ENCODE measurements around the gene CDKN3. TPM values are rescaled to one million over a fixed set of nuclear protein-coding genes. Genes with fewer than 3 reads are reported as not detected.
A peak's percentile ranks its signal among the peaks of the same experiment; 100 is the strongest.
"Not testable (repeated sequence)": the region's sequence is repeated elsewhere in the genome, so short reads cannot be mapped to it uniquely, and the experiment has no call there.

The CDKN3 gene
- total RNA-seq, 1 experiment from 2014 or later: 130 TPM

DNA sequence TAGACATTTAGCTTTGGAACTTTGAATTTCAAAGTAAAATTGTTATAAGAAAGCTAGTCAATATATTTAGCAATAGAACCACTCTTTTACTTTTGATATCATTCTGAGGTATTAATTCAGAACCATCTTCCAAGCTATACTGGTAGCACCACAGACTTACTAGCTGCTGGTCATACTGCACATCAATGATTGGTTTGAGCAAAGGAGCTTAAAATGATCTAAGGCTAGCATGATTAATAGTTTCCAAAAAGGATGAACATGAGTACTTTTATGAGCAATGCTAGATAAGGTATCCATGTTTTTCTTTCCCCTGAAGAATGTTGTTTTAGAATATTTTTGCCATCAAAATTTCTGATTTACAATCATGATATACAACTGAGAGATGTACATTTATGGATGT, 27.2 kb downstream of the CDKN3 start:
- DNase-seq (ENCODE audit: low read depth): no peak

GRCh38 chr14:54424479-54424901, 27.7 kb downstream of the CDKN3 start:
- no peak for DNase-seq (ENCODE audit: low read depth)

- DNase-seq (ENCODE audit: low read depth): no peak
Measured at GRCh38 chr14:54425068-54425467, 28.3 kb downstream of the CDKN3 start.

DNA sequence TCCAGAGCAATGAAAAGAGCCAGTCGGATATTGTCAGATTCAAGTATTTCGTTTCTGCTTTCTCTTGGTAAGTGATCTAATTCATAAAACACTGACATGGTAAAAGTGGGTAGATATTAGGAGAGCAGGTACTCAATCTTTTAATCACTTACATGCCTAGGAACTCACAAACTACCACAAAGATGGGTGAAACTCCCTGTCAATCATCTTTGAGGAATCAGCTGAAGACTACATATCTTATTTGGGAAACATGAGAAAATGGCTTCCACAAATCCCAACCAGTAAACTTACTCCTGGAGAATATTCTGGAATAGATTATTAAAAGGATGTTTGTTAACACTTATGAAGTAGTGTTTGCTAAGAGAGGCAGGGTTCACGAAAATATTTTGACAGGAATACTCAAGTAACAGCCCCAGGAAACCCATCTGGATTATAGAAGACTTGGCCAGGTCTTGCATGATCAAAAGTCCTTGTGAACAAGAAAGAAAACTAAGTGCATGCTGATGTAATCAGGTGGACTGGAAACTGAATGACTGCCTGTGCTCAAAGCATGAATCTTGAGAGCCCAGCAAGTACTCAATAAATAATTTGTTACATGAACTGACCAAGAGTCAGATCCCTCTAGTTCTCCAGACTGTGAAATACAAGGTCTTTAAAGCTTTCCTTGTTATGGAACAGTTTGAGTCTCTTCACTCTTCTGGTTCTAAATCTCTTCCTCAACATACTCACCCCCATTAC, 28.9 kb downstream of the CDKN3 start:
- DNase-seq (ENCODE audit: low read depth): no peak

DNA sequence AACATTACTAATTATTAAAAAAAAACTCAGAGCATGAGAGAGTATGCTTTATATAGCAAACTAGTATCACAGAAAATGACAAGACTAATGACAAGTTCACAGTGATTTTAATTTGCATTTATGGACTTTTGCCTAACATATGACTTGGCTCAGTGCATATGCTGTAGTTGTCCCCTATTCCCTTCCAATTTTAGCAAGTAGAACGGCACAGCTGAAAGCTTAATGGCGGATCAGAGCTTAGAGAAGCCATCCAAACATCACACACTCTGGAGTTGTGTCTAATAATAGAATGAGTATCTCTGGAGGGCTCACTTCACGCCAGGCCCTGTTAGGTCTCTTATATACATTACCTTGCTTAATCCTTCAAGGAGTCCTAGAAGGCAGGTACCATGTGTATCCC, 31.1 kb downstream of the CDKN3 start:
- DNase-seq (ENCODE audit: low read depth): no peak

- DNase-seq (ENCODE audit: low read depth): no peak
Measured at GRCh38 chr14:54428527-54428926, 31.7 kb downstream of the CDKN3 start.

DNA sequence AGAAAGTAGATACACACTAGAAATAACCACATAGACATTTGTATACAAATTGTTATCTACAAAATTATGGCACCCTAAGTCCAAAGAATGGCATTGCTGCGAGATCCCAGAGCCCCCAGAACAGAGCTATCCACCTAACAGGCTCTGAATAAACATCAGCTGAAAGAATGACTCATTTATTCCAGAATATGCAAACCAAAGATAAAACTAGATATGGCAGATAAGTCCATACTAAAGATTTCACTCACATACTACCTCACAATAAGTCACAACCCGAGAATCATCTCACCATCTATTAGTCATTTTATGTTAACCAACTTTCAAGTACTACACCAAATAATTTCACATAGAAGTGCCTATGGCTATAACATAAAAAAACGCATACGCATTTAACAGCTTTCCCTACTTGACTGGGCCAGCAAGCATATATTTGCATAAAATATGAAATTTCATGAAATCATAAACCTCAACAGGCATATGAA, 38.7 kb downstream of the CDKN3 start:
- peak; percentile 23 for DNase-seq (ENCODE audit: low read depth)

- DNase-seq (ENCODE audit: low read depth): not testable (repeated sequence)
Measured at GRCh38 chr14:54437954-54438353, 41.1 kb downstream of the CDKN3 start.

GRCh38 chr14:54438703-54439102, 41.9 kb downstream of the CDKN3 start:
- DNase-seq (ENCODE audit: low read depth): no peak

GRCh38 chr14:54440037-54440436, 43.2 kb downstream of the CDKN3 start:
- DNase-seq (ENCODE audit: low read depth): no peak

DNA sequence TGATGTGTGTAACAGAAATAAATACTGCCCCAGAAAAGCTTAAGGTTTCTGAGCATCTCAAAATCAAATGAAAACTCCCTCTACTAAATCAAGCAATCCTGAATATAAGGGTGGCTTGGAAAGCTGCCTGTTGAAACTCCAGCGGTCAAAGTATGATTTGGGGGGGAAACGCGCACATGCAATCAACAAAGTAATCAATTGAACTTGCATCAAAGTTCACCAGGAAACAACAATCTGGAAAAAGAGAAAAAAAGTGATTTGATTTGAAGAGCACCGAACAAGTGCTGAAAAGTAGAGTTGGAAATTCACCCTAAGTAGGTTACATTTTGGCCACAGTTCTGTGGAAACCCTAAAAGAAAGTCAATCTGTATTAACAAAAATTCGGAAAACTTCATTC, 43.7 kb downstream of the CDKN3 start:
- no peak for DNase-seq (ENCODE audit: low read depth)

- peak; percentile 97 for DNase-seq (ENCODE audit: low read depth)
Measured at GRCh38 chr14:54440873-54441868, 44.4 kb downstream of the CDKN3 start, which contains the start of gene CNIH1. Gene CNIH1, minus strand, starts transcription at chr14:54441374. Its CDS starts 47 bp downstream, at chr14:54441327.

- DNase-seq (ENCODE audit: low read depth): not testable (repeated sequence)
Measured at GRCh38 chr14:54442961-54443360, 46.2 kb downstream of the CDKN3 start.

DNA sequence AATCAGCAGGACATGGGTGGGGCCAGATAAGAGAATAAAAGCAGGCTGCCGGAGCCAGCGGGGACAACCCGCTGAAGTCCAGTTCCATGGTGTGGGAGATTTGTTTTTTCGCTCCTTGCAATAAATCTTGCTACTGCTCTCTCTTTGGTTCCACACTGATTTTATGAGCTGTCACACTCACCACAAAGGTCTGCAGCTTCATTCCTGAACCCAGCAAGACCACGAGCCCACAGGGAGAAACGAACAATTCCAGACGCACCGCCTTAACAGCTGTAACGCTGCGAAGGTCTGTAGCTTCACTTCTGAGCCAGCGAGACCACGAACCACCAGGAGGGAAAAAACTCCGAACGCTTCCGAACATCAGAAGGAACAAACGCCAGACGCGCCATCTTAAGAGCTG, 47.2 kb downstream of the CDKN3 start:
- no peak for DNase-seq (ENCODE audit: low read depth)

- no peak for DNase-seq (ENCODE audit: low read depth)
Measured at GRCh38 chr14:54444681-54445080, 47.9 kb downstream of the CDKN3 start.

GRCh38 chr14:54446161-54446693, 49.4 kb downstream of the CDKN3 start:
- no peak for DNase-seq (ENCODE audit: low read depth)

GRCh38 chr14:54447231-54447692, 50.5 kb downstream of the CDKN3 start:
- no peak for DNase-seq (ENCODE audit: low read depth)

DNA sequence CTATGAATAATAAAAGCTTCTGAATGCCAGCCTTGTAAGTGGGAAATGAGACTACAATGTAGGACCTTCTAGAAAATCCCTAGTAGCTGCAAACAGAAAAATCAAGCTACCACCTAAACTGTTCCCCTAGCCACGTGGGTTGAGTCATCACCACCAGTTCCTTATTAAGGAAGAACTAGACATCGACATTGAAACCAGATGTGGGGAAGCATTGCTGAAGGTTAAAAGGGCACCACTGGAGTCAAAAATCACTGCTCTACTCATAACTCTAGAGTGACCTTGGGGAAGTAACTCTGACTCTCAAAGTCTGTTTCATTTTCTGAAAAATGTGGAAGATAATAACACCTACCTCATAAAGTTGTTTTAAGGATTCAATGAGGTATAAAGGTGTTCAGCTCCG, 53.7 kb downstream of the CDKN3 start:
- no peak for DNase-seq (ENCODE audit: low read depth)

DNA sequence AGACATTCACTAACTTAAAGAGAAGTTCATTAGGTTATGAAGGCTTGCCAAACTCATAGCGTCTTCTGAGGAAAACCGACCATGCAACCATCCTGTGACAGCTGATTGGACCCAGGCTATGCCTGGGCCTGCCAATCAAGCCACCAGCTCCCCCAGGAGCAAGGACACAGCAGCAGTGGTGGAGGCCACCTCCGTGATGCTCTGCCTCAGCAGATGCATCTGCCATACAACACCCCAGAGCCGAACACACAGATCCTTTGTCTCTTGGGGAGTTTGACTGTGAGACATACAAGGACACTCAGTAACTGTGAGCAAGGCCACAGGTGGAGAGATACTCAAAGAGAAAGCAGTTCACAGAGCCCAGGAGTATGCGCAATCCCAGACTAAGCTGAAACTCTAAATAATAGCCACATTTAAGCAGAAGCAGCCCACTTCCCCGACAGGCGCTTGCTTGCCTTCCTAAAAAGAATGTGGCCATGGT, 54.4 kb downstream of the CDKN3 start:
- DNase-seq (ENCODE audit: low read depth): no peak

GRCh38 chr14:54451961-54452360, 55.2 kb downstream of the CDKN3 start:
- no peak for DNase-seq (ENCODE audit: low read depth)

DNA sequence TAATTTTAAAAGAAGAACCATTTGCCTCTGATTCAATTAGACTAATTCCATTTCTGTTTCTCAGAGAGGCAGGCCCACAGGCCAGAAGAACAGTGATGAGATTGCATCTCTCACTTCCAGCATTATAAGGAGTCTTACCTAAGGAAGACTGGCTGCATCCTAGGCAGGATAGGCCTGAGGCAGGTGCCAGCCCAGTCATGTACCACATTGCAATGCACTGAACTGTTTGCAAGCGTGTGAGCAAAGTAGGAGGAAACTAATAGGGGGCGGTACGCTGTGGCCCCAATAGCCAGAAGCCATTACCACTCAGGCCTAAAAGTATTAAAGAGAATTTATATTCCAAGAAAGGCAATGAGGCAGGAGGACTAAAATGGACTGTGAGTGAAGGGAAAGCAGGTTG, 56.4 kb downstream of the CDKN3 start:
- DNase-seq (ENCODE audit: low read depth): no peak

- DNase-seq (ENCODE audit: low read depth): not testable (repeated sequence)
Measured at GRCh38 chr14:54453990-54454389, 57.2 kb downstream of the CDKN3 start.
